GM21526 (cell line): ENCODE measurements around the gene ARCN1.

Experiments
- ATAC-seq: cut with Tn5 transposase; IDR thresholded peaks from one replicate; pipeline ENCODE4 v1.9.1; 2021; ENCODE audit warnings: moderate library complexity; ENCODE audit not compliant: unreplicated experiment, low FRiP score

The ARCN1 gene

DNA sequence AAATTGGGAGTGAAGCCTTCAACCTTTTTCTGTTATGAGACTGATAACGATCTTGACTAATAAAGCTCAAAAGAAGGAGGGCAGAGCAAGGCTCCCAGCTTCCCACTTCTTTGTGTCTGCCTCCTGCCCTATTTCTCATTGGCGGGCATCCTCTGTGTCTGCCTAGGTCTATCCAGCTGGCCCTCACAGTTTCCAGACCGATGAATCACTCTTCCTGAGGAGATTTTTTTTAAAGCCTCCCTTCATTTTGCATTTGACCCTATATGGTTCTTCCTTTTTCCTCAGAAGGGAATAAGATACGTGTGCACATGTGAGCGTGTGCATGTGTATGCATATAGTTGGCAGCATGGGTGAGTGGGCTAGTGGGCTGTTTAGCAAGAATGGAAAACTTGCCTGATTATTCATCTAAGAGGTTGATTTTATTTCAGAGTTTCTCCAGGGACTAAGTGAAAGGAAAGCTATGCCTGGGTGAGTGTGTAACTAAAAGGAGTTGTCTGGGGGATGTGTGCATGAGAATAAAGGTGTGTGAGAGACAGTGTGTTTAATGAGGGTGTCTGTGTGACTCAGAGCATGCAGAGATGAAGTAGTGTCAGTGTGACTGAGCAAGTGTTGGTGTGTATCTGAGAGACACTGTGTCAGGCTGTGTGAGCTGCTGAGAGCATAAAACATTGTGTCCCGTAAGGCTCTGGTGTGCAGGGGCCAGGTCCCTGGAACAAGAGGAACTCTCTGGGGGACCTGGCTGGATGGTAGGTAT, 47.4 kb downstream of the ARCN1 start:
- no peak for ATAC-seq

DNA sequence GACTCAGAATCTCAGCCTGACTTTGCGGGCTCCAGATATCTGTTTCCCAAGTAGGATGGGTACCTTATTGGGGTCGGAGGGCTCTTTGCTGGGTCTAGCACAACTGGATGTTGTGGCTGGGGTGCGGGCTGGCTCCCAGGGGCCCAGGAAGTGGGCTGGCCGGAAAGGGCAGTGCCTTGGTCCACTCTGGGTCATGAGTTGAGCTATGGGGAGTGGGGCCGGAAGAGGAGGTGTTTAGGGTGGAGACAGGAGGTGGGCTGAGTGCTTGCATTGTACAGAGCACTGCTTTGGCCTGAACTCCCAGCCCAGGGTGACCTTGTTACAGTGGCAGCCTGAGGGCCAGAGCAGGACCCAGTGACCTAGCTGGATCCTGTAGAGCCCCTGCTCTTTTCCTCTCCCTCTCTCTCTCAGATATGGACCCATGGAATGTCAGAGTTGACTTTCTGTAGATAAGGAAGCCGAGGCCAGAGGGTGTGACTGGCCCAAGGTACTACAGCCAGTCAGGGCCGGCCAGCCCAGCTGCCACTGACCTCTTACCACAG, 48.4 kb downstream of the ARCN1 start:
- ATAC-seq, result no peak

DNA sequence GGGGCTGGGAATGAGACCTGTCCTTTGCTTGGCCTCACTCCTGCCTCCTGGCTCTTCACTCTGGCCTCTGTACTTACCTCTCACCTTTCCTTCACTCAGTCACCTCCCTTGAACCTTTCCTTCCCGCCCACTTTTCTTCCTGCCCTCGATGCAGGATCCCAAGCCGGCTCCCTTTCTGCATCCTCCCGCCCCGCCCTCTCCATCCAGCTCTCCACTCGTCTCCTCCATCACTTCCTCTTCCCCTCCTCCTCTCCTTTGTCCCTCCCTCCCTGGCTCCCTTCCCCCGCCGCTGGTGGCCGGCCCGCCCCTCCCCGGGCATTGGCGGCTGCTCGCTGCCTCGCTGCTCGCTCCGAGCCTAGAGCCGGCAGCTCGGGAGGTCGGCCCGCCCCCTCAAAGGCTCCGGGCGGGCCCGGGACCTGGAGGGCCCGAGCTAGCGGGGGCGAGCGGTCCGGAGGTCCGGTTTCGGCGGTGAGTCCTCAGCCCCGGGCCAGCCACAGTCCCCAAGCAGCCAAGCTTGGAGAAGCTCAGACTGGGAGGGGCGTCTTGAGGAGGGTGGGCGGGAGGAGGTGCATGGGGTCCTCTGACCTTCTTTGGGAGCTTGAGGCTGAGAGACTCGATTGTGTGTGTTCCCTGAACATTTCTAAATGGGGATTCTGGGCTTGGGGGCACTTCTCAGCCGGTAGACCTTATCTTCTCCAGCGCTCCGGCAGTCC, 49.0 kb downstream of the ARCN1 start:
- no peak for ATAC-seq

DNA sequence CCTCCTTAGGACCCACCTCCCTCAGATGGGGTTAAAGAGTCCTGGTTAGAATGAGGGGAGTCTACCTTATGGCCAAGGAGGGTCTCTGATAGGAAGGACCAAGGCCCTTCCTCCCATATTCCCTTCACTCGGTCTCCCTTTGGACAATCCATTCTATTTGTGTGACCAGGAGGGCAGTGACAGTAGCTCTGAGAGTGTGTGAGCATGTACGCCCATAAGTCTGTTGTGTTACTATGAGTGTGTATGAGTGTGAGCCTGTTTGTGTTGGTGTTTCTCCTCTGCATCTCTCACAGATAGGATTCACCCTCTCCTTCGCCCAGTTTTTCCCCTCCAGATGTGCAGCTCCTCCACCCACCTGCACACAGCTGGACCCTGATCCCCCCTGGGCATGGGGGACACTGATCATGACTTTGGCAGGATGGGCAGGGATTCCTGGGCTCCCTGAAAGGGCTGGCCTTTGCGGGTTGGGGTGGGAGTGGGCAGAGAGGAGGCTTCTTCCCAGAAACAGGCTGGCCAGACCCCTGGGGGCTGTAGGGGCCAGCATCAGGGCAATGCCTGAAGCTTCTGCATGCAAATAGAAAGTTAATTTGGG, 49.7 kb downstream of the ARCN1 start:
- no peak for ATAC-seq

DNA sequence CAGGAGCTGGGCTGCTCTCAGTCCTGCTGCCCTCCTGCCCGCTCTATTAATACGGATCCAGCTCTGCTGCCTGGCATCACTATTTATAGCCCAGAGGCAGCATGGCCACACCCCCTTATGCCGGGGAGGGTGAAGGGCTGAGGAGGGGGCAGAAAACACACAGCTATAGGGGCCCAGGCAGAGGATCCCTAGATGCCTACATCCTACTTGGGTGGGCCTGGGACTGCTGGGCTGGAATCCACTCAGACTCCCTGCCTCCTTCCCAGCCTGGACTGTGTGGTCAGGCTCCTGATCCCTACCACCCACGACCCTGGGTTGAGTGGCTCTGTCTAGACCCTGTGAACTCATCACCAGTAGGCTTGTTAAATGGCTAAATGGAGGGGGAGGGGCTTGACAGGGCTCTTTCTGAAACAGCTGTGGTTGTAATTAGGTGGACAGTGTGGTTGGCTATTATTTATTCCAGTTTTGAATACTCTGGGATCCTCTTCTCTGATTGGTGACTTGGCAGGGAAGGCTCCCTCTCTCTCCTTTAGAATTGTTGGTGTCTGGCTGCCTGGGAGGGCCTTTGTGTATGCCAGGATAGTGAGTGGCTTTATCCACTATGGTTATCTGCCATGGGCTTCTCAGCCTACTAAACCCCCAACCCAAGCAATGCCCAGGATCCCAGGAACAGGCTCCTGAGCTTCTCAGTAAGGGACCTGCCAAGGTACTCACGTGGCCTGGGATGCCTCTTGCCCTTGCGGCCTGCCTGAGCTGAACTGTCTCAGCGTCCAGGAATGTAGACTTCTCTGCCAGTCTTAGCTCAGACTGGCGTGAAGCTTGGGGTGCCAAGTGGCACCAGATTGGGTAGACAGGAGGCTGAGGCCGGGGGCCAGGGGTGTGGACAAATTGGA, 50.4 kb downstream of the ARCN1 start:
- ATAC-seq, result no peak

DNA sequence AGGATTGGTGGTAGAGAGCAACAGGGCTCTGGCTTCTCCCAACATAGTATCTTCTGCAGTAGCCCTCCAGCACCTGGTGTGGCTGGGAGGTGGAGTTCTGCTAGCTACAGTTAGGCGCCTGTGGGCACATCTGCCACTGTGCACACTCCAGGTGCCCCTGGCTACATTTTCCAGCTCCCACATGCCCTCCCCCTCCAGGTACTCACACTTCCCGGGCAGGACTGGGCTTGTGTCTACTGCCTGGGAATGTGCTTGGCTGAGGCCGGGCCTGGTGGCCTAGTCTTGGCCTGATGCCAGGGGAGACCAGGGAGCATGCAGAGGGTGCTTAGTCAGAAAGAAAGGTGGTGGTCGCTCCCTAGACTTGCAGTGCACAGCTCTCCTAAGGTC, 51.1 kb downstream of the ARCN1 start:
- ATAC-seq, result no peak

DNA sequence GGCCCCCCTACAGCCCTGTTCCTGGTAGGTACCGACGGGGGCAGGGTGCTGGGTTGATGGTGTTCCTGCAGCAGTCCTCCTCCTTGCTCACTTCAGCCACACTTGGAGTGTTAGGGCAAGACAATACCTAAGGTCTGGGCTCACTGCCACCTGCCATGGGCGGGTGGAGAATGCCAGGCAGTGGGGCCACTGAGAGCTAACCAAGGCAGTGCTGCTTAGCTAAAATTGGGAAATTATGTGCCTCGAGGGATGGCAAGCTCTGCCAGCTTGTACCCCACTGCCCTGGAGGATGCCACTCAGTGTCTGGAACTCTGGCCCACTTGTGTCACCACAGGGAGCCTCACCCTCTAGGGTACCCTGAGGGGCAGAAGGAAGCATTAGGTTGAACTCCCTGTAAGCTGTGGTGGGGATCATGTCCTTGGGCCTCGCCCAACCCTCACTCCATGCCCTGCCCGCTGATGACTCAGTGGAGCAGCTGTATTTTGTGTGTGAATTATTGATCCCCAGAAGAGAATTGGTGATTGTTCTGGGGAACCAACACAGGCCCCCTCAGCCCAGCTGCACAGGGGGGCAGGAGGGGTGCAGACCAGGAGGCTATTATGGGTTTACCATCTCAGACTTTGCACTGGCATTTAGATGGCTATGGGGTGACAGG, 53.0 kb downstream of the ARCN1 start:
- ATAC-seq, result no peak

DNA sequence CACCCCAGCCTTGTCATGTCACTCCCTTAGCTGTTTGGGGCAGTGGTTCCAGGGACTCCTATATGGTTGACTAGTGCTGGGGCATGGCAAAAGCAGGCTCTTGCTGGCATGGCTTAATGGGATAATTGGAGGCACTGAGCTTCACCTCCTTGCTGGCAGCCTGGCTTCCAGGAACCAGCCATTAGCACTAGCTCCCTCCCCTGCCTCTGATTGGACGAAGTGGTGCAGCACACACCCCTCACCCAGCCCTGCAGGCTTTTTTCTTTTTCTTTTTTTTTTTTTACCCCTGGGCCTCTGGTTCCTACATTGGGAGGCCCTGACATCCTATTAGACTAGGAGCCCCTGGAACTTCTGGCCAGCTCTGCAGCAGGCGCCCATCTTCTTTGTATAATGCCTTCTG, 53.8 kb downstream of the ARCN1 start:
- no peak for ATAC-seq

DNA sequence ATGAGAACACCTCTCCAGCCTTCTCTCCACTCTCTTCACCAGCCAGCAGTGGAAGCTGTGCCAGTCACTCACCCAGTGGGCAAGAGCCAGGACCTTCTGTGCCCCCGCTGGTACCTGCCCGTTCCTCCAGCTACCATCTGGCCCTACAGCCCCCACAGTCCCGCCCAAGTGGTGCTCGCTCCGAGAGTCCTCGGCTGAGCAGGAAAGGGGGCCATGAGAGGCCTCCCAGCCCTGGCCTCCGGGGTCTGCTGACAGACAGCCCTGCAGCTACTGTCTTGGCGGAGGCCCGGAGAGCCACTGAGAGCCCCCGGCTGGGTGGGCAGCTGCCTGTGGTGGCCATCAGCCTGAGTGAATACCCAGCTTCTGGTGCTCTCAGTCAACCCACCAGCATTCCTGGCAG, 55.4 kb downstream of the ARCN1 start:
- no peak for ATAC-seq

DNA sequence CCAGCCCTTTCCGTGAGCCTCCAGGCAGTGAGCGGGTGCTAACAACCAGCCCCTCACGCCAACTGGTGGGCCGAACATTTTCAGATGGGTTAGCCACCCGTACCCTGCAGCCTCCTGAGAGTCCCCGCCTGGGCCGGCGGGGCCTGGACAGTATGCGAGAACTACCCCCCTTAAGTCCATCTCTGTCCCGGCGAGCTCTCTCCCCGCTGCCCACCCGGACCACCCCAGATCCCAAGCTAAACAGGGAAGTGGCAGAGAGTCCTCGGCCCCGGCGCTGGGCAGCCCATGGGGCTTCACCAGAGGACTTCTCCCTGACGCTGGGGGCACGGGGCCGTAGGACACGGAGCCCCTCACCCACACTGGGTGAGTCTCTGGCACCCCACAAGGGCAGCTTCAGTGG, 55.8 kb downstream of the ARCN1 start:
- no peak for ATAC-seq

DNA sequence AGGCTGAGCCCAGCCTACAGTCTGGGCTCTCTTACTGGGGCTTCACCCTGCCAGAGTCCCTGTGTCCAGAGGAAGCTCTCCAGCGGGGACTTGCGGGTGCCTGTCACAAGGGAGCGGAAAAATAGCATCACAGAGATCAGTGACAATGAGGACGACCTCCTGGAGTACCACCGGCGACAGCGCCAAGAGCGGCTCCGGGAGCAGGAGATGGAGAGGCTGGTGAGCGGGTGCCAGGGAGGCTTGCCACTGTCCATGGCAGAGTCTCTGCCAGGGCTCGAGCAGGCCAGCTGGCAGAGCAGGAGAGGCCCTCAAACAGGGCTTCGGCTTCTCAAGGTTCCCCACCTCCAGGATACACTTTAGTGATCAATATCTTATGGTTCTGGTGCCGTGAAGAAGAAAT, 56.2 kb downstream of the ARCN1 start:
- ATAC-seq, result no peak

DNA sequence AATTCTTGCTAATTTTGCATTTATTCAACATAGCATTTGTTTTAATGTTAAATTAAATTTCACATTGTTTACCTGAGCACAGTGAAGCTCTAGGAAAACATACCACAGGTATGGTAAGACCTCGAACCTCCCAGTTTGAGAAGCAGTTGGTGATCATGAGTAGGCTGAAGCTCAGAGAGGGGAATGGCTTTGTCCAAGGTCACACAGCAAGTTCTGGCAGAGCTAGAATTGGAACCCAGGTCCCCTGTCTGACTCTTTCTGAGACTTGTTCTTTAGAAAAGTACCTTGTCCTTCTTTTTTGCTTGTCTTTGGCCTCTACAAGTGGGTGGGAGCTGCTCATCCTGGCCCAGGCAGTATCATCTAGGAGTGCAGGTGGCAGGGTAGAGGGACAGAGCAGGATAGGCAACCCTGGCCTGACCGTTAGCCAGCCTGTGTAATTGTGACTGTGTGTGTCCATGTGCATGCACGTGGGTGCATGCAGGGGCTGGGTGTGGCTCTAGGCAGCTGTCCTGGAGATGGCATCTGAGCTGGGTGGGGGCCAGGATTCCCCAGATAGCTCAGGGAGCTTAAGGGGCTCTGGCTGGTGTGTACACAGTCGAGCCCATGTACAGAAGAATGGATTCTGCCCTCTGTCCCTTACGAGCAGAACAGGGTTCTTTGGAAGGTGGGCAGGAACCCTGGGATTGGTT, 56.8 kb downstream of the ARCN1 start:
- ATAC-seq, result no peak

DNA sequence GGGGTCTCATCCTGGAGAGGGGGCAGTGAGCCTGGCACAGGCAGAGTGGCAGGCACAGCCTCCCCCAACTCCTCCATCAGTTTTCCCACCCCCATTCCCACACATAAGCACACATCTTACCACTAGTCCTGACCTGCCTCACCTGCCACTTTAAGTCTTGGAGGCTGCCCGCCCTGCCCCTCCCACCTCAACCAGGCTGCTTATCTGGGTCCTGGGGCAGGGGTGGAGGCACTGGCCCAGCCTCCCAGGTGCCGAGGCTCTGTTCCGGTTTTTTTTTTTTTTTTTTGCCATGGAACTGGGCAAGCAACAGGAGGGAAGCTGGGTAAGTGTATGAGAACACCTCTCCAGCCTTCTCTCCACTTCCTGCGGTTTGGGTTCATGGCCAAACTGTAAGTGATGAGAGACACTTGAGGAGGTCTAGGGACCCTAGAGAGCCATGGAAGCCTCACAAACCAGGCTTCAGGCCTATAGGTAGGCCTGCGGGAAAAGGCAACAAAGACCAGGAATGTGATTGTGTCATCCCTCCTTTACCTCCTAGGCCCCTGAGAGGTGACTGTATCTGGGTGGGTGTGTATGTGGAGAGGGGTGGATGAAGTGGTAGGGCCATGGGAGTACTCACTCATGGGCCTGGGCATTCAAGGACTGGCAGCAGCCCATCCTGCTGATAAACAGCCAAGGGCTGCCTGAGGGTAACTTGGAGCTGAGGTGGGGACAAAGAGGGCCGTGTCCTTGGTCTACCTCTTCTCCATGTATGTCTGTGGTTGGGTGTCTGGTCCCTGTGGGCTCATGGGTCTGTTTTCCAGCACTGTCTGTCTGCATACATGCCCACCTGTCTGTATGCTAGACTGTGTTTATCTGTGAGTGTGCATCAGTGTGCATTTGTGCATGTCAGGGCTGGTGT, 57.8 kb downstream of the ARCN1 start:
- ATAC-seq, result no peak

DNA sequence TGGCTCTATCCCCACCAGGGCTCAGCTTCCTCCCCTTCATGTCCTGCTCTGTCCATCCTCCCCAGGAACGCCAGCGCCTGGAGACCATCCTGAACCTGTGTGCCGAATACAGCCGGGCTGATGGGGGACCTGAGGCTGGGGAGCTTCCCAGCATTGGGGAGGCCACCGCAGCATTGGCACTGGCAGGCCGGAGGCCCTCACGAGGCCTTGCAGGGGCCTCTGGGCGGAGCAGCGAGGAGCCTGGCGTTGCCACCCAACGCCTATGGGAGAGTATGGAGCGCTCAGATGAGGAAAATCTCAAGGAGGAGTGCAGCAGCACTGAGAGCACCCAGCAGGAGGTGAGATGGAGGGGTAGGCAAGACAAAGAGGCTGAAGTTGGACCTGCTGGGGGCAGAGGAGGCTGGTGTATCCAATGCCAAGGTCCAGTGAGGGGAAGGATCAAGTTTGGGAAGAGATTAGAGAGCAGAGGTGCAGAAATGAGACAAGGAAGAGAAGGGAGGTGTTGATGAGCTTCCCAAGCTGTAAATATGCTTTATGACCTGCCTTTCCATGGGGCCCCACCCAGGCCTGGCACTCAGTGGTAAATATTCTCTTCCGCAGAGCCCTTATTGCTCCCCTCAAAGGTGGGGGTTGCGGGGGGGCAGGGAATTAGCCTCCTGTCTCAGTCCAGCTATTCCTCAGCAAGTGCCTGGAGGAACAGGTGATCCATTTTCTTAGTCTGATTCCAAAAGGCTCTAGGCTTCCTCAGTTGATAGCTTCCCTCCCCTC, 59.1 kb downstream of the ARCN1 start:
- ATAC-seq, result no peak

DNA sequence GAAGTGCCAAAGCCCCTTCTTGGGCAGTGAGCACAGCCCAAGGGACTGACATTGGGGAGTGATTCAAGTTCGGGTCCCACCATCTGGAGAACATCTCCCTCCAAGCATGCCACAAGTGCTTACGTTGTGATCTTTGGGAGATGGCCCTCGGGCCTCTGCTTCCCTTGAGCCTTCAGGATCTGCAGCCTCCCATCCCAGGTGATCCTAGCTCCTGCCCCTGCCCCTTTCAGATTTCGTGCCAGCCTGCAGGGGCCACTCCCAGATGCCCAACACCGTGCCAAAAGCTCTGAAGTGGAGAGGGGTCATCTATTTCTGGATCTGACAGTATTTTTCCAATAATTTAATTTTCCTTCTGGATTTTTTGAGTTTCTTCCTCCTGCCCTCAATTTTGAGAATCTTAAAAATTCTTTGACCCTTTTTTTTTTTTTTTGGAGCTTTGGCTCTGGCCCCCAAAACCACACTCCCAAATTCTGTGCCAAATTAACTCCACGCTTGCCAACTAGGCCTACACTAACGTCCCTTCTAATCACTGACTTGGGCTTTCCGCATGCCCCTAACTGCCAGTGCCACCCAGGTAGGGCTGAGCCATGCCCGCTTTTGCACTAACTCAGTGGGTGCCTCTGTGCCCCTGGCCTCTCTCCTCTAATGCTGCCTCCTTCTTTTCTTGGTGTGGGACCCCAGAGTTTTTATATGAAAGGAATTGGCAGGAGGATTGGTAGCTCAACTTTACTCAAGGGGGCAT, 60.5 kb downstream of the ARCN1 start:
- ATAC-seq, result no peak

DNA sequence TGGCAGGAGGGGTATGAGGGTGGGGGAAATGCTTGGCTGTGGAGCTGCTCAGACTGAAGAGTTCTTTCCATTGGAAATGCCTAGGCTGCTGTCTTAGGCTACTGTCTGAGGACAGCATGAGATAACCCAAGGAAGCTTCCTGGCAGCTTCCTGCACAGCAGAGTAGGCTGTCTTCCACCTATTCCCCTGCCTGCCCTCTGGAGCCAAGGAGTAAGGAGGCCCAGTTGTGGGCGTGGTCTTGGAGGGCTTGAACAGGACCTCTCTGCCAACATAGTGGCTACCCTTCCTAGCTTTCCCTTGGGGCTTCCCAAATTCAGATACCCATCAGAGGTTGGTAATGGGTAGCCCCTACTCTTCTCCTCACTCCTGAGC, 61.1 kb downstream of the ARCN1 start:
- no peak for ATAC-seq

DNA sequence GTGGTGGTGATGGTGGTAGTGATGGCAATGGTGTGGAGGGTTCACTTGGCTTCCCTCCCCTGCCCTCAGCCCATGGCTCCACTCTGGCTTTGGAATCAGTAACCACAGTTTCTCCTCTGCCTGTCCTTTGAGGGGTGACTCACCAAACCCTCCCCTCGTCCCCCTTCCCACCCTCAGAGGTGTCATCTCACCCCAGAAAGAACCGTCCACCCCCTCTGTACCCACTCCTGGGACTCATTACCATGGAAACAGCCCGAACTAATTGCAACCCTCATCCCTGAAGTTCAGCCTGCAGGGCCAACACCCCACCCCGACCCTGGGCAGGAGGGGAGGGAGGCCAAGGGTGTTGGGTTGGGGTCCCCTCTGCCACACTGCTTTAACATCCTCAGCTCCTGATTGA, 61.8 kb downstream of the ARCN1 start:
- no peak for ATAC-seq
